K562 (cell line): ENCODE results near the gene ERFL. TPM values are rescaled to one million over a fixed set of nuclear protein-coding genes. Genes with fewer than 3 reads are reported as not detected.

Experiments used
- BMI1 ChIP-seq: fragments of 150-350 bp; IDR thresholded peaks from 2 replicates; pipeline ENCODE4 v1.6.1; 2014; ENCODE audit warnings: low read length
- BRD4 ChIP-seq: fragments of 200-600 bp; sonication (generic); IDR thresholded peaks from 2 replicates; pipeline ENCODE4 v1.6.1; 2017; ENCODE audit warnings: inconsistent platforms
- DIDO1 ChIP-seq: fragments of 450-650 bp; IDR thresholded peaks from 2 replicates; pipeline ENCODE4 v1.6.1; 2016; ENCODE audit warnings: low read depth, missing biosample characterization, missing genetic modification characterization
- GABPB1 ChIP-seq: sonication (generic); formaldehyde crosslinking; IDR thresholded peaks from 2 replicates; pipeline ENCODE4 v1.8.0; 2022; ENCODE audit warnings: mild to moderate bottlenecking, missing genetic modification reagents
- KLF1 ChIP-seq: fragments of 450-650 bp; IDR thresholded peaks from 2 replicates; pipeline ENCODE4 v1.6.1; 2016; ENCODE audit warnings: missing genetic modification characterization, missing compliant biosample characterization
- MLLT1 ChIP-seq, 2 experiments: fragments of 450-650 bp; IDR thresholded peaks; 2 replicates each; pipeline ENCODE4 v1.6.1; 2016
- MTA2 ChIP-seq: fragments of 450-650 bp; IDR thresholded peaks from 2 replicates; pipeline ENCODE4 v1.6.1; 2016; ENCODE audit warnings: low read depth
- MYNN ChIP-seq, 2 experiments: sonication (generic); formaldehyde crosslinking in 1 of 2; IDR thresholded peaks; 2 replicates each; pipeline versions ENCODE4 v1.5.0 to v1.6.1; 2016 to 2020; ENCODE audit warnings: antibody characterized with exemption in 1 of 2, missing genetic modification reagents in 1 of 2
- NELFE ChIP-seq: IDR thresholded peaks from 2 replicates; pipeline ENCODE4 v1.6.1; 2011; ENCODE audit warnings: mild to moderate bottlenecking; ENCODE audit not compliant: insufficient read depth, insufficient read length
- NR4A1 ChIP-seq, 2 experiments: fragments of 250-450 bp in 1 of 2; fragments of 450-650 bp in 1 of 2; sonication (Bioruptor Pico) in 1 of 2; IDR thresholded peaks; 2 replicates each; pipeline versions ENCODE4 v1.4.0 to v1.6.1; 2016 to 2020; ENCODE audit warnings: mild to moderate bottlenecking in 2 of 2, missing compliant biosample characterization in 1 of 2, missing genetic modification characterization in 1 of 2, moderate library complexity in 1 of 2
- SAP30 ChIP-seq: fragments of 200-600 bp; sonication (generic); IDR thresholded peaks from 2 replicates; pipeline ENCODE4 v1.6.1; 2012; ENCODE audit warnings: borderline replicate concordance, low read depth, mild to moderate bottlenecking, moderate library complexity, low read length, control low read depth, inconsistent platforms; ENCODE audit not compliant: insufficient read depth, poor library complexity, severe bottlenecking
- SIX5 ChIP-seq, 2 experiments: IDR thresholded peaks; 2 replicates each; pipeline ENCODE4 v1.6.1; 2011; ENCODE audit warnings: low read length in 2 of 2, borderline replicate concordance in 1 of 2, low read depth in 1 of 2, mild to moderate bottlenecking in 1 of 2, moderate library complexity in 1 of 2; ENCODE audit not compliant: insufficient read depth in 1 of 2
- SMARCA4 ChIP-seq: fragments of 450-650 bp; IDR thresholded peaks from 2 replicates; pipeline ENCODE4 v1.6.1; 2016
- SUPT5H ChIP-seq: fragments of 450-650 bp; IDR thresholded peaks from 2 replicates; pipeline ENCODE4 v1.6.1; 2016
- TCF7L2 ChIP-seq: fragments of 150-350 bp; IDR thresholded peaks from 2 replicates; pipeline ENCODE4 v1.6.1; 2016; ENCODE audit warnings: low read depth, mild to moderate bottlenecking, low read length, moderate library complexity
- TEAD1 ChIP-seq, 2 experiments: fragments of 450-650 bp in 1 of 2; sonication (generic) in 1 of 2; formaldehyde crosslinking; IDR thresholded peaks; 2 replicates each; pipeline versions ENCODE4 v1.4.0 to v1.8.0; 2020 to 2022; ENCODE audit warnings: mild to moderate bottlenecking in 2 of 2, missing genetic modification reagents in 1 of 2
- ZNF280A ChIP-seq: fragments of 450-650 bp; IDR thresholded peaks from 2 replicates; pipeline ENCODE4 v1.6.1; 2018; ENCODE audit warnings: mild to moderate bottlenecking, low read depth; ENCODE audit not compliant: partially characterized antibody
- ZNF584 ChIP-seq: fragments of 200-800 bp; sonication (Bioruptor generic); IDR thresholded peaks from 2 replicates; pipeline ENCODE4 v1.6.1; 2016; ENCODE audit warnings: low read depth, mild to moderate bottlenecking, missing genetic modification characterization, missing compliant biosample characterization
- ZNF655 ChIP-seq: fragments of 250-450 bp; sonication (Bioruptor Pico); IDR thresholded peaks from 2 replicates; pipeline ENCODE4 v1.5.0; 2021
- polyA plus RNA-seq, 8 experiments: library from polyadenylated mRNA; depleted of rRNA in 4 of 8; stranded (reverse) in 5 of 8; unstranded in 3 of 8; fragments of >200 nt; fragmentation: Nextera tagmentation in 2 of 8; fragmentation: Illumina TruSeq in 1 of 8; extraction: Ambion mirVana in 2 of 8; extraction: Trizol in 1 of 8; gene quantifications; 2 replicates each; pipeline versions ENCODE4 v1.2.1 to v1.2.3, GENCODE V29; 2011 to 2014; ENCODE audit warnings: inconsistent platforms in 1 of 8, missing spikeins in 1 of 8
- total RNA-seq, 7 experiments: library from RNA; depleted of rRNA in 6 of 7; stranded (reverse); fragments of >200 nt in 6 of 7; fragmentation: Illumina TruSeq in 2 of 7; extraction: Trizol in 2 of 7; gene quantifications; 2 replicates each; pipeline versions ENCODE4 v1.2.1 to v1.2.3, GENCODE V29; 2011 to 2021; ENCODE audit warnings: low replicate concordance in 1 of 7

ERFL gene
- total and polyA plus RNA-seq, 9 of the 15 experiments (the other 6 are each of a cell fraction or from before 2014, with no cell fraction given): 0.07 to 0.75 (median 0.32) TPM; not detected in 4

- TF ChIP-seq MLLT1 (IDR thresholded peaks at IDR 0.05): peak; percentile 62 to 72; a peak in 2 of 4 replicates
- TF ChIP-seq DIDO1 (tag): peak; percentile 21; the same call in 1 of the 2 replicates
- peak; percentile 55; the same call in 1 of the 2 replicates for TF ChIP-seq GABPB1 (CRISPR knock-in tag)
- TF ChIP-seq TCF7L2: no peak
- no peak for TF ChIP-seq BMI1
- TF ChIP-seq ZNF655 (CRISPR knock-in tag): no peak
- TF ChIP-seq SMARCA4: peak; percentile 68
- peak; percentile 35 for TF ChIP-seq MTA2
- peak in 1 of 2 experiments; percentile 48; a peak in 1 of 4 replicates for TF ChIP-seq TEAD1 (CRISPR knock-in tag; IDR thresholded peaks at IDR 0.05)
- TF ChIP-seq SAP30: peak; percentile 58
- no peak for TF ChIP-seq KLF1 (tag)
- TF ChIP-seq ZNF584: no peak
- no peak for TF ChIP-seq ZNF280A
- no peak for TF ChIP-seq SIX5 (IDR thresholded peaks at IDR 0.05; ENCODE audit: borderline replicate concordance in 1 of 2, insufficient read depth in 1 of 2, low read depth in 1 of 2, low read length in 2 of 2)
- no peak for TF ChIP-seq BRD4
- peak; percentile 67 for TF ChIP-seq SUPT5H
- TF ChIP-seq MYNN (IDR thresholded peaks at IDR 0.05): no peak
- no peak for TF ChIP-seq MYNN (CRISPR knock-in tag; IDR thresholded peaks at IDR 0.05)
- no peak for TF ChIP-seq NELFE
- no peak for TF ChIP-seq NR4A1 (CRISPR knock-in tag; IDR thresholded peaks at IDR 0.05)
- peak; percentile 63; the same call in 1 of the 2 replicates for TF ChIP-seq NR4A1 (tag; IDR thresholded peaks at IDR 0.05)
Observed at GRCh38 chr19:41928754-41929535, 696 bp upstream of the ERFL start (continued).
